Neural cell (in vitro differentiated cells): Measurements from ENCODE around the gene ATG4C.

Source experiments
- EP300 ChIP-seq: fragments of 450-650 bp; conservative IDR thresholded peaks from 2 replicates; pipeline ENCODE4 v1.6.1; 2014; ENCODE audit warnings: antibody characterized with exemption, mild to moderate bottlenecking, moderate library complexity; ENCODE audit not compliant: poor library complexity, severe bottlenecking
- EZH2 ChIP-seq: fragments of 200-600, 300-800 bp; shearing (Covaris generic), sonication (generic); IDR thresholded peaks from 2 replicates; pipeline ENCODE4 v1.6.1; 2014; ENCODE audit warnings: antibody characterized with exemption, low read length, borderline replicate concordance, mild to moderate bottlenecking; ENCODE audit not compliant: insufficient read depth, poor library complexity, severe bottlenecking

GRCh38 chr1:62906428-62906886 lies 122.5 kb downstream of the ATG4C start:
- TF ChIP-seq EZH2 (no peak), EP300 (no peak)
